GM21447 (cell line): ENCODE results near the gene IL1RN.

Experiments used
- ATAC-seq: cut with Tn5 transposase; IDR thresholded peaks from one replicate; pipeline ENCODE4 v1.9.1; 2021; ENCODE audit not compliant: unreplicated experiment

IL1RN gene

GRCh38 chr2:113149553-113150257 lies 22.3 kb downstream of the IL1RN start:
- no peak for ATAC-seq

GRCh38 chr2:113150258-113150601 lies 22.8 kb downstream of the IL1RN start:
- no peak for ATAC-seq

GRCh38 chr2:113155331-113155730 lies 27.9 kb downstream of the IL1RN start:
- no peak for ATAC-seq

GRCh38 chr2:113156278-113157117 lies 29.1 kb downstream of the IL1RN start:
- no peak for ATAC-seq

GRCh38 chr2:113157118-113157896 lies 29.9 kb downstream of the IL1RN start:
- no peak for ATAC-seq

- ATAC-seq: no peak
Observed at GRCh38 chr2:113157897-113158753, 30.7 kb downstream of the IL1RN start.

- ATAC-seq: no peak
Observed at GRCh38 chr2:113158884-113159553, 31.6 kb downstream of the IL1RN start.

GRCh38 chr2:113160248-113160647 lies 32.9 kb downstream of the IL1RN start:
- no peak for ATAC-seq

- ATAC-seq: no peak
Observed at GRCh38 chr2:113160962-113161361, 33.6 kb downstream of the IL1RN start.

GRCh38 chr2:113162173-113162572 lies 34.8 kb downstream of the IL1RN start:
- no peak for ATAC-seq

- no peak for ATAC-seq
Observed at GRCh38 chr2:113162869-113163268, 35.5 kb downstream of the IL1RN start.

GRCh38 chr2:113164215-113164929 lies 37.0 kb downstream of the IL1RN start:
- ATAC-seq: no peak

- ATAC-seq: no peak
Observed at GRCh38 chr2:113164930-113165585, 37.7 kb downstream of the IL1RN start.

- no peak for ATAC-seq
Observed at GRCh38 chr2:113166187-113166645, 38.8 kb downstream of the IL1RN start.

- no peak for ATAC-seq
Observed at GRCh38 chr2:113167115-113167932, 39.9 kb downstream of the IL1RN start.

GRCh38 chr2:113167962-113168340 lies 40.6 kb downstream of the IL1RN start:
- ATAC-seq: no peak

- ATAC-seq: no peak
Observed at GRCh38 chr2:113169002-113169530, 41.7 kb downstream of the IL1RN start.

- ATAC-seq: no peak
Observed at GRCh38 chr2:113169586-113169985, 42.2 kb downstream of the IL1RN start.
